A673 (cell line): Measurements from ENCODE around the gene PHACTR3. TPM values are rescaled to one million over a fixed set of nuclear protein-coding genes. Genes with fewer than 3 reads are reported as not detected.

Experiments
- BruUV-seq: library from RNA; stranded (reverse); fragments of 400-500 nt; replicated peaks from 2 replicates; lab custom pipeline; 2021; lab: Mats Ljungman, UMichigan
- CTCF ChIA-PET: fragments of 300-600 bp; sonication (Branson Sonifier 250); formaldehyde crosslinking; loops from one replicate; lab custom pipeline; 2022; ENCODE audit warnings: antibody characterized with exemption; lab: Charles Lee
- POLR2A ChIA-PET: fragments of 300-600 bp; sonication (Branson Sonifier 250); formaldehyde crosslinking; loops from one replicate; lab custom pipeline; 2022; ENCODE audit warnings: antibody characterized with exemption; ENCODE audit not compliant: low non-redundant PET; lab: Charles Lee
- DNase-seq: peaks from one replicate; pipeline ENCODE4 v3.0.0-alpha.2; 2015; ENCODE audit warnings: low spot score
- H3K27ac ChIP-seq: fragments of 200-600 bp; sonication (generic); 2 replicates; pipeline ENCODE4 v1.5.1; 2016; ENCODE audit warnings: mixed run types, low read depth, mild to moderate bottlenecking, mixed read lengths, antibody characterized with exemption, low read length; ENCODE audit not compliant: poor library complexity, severe bottlenecking
- H3K27me3 ChIP-seq: fragments of 200-600 bp; sonication (generic); replicated peaks from 2 replicates; pipeline ENCODE4 v1.6.1; 2017; ENCODE audit warnings: mixed run types, low read depth, mild to moderate bottlenecking, mixed read lengths, antibody characterized with exemption, low read length; ENCODE audit not compliant: insufficient read depth, poor library complexity
- H3K36me3 ChIP-seq: fragments of 200-600 bp; sonication (generic); 2 replicates; pipeline ENCODE4 v1.6.1; 2016; ENCODE audit warnings: mixed run types, mild to moderate bottlenecking, mixed read lengths, antibody characterized with exemption, low read length; ENCODE audit not compliant: insufficient read depth, poor library complexity, severe bottlenecking
- H3K4me1 ChIP-seq: fragments of 200-600 bp; sonication (generic); 2 replicates; pipeline ENCODE4 v1.6.1; 2017; ENCODE audit warnings: mixed run types, mild to moderate bottlenecking, mixed read lengths, antibody characterized with exemption, low read length; ENCODE audit not compliant: insufficient read depth, poor library complexity, severe bottlenecking
- H3K4me3 ChIP-seq: fragments of 200-600 bp; sonication (generic); 2 replicates; pipeline ENCODE4 v1.5.1; 2016; ENCODE audit warnings: low read depth, mixed run types, mild to moderate bottlenecking, mixed read lengths, low read length; ENCODE audit not compliant: poor library complexity, severe bottlenecking
- H3K9me3 ChIP-seq: fragments of 200-600 bp; sonication (generic); 2 replicates; pipeline ENCODE4 v1.6.1; 2016; ENCODE audit warnings: mixed run types, low read depth, mild to moderate bottlenecking, mixed read lengths, antibody characterized with exemption, low read length; ENCODE audit not compliant: poor library complexity, severe bottlenecking
- EZH2 ChIP-seq: fragments of 200-600 bp; sonication (generic); IDR thresholded peaks from 2 replicates; pipeline ENCODE4 v1.6.1; 2017; ENCODE audit warnings: borderline replicate concordance, low read depth, mild to moderate bottlenecking, mixed read lengths, antibody characterized with exemption, low read length; ENCODE audit not compliant: poor library complexity, severe bottlenecking
- intact Hi-C: fragments of 100-400 bp; cut with micrococcal nuclease; formaldehyde crosslinking; loops from one replicate; pipeline ENCODE4 v1.10.0; 2022; ENCODE audit not compliant: unreplicated experiment
- total RNA-seq: library from RNA; stranded (reverse); gene quantifications from 2 replicates; pipeline ENCODE4 v1.2.3, GENCODE V29; 2021
- TF ChIP-seq, protein P1 (sequence below): fragments of 300-800, 200-600 bp; sonication (generic); conservative IDR thresholded peaks from 2 replicates; pipeline ENCODE4 v1.5.1; 2017; ENCODE audit warnings: low read depth, mild to moderate bottlenecking, antibody characterized with exemption, low read length, moderate library complexity, mixed read lengths

Gene PHACTR3
- total RNA-seq, 1 experiment from 2014 or later = 0.17 TPM

DNA sequence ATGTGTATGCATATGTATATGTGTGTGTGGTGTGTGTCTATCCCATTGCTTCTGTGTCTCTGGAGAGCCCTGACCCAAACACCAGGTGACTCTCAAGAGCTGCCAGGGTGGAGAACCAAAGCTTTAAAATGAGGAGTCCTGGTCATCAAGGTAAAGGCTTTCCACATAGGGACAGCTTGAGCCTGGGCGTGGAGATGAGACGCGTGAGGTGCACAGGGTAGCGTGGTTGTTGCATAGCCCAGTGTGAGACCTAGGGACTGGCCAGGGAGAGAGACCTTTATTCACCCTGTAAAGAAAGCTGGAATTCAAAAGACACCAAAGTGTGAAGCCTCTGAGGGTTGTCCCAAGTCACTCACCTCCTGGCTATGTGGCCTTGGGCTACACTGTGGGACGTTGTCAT lies 180.0 kb downstream of the PHACTR3 start:
- no peaks in the 10 kb centered on the region for H3K4me1 ChIP-seq
- H3K27me3 ChIP-seq = no peaks in the 10 kb centered on the region
- ChIA-PET CTCF (no interaction called here), POLR2A (no interaction called here)
- H3K4me3 ChIP-seq = no peak overlapping the region
- intact Hi-C loops = no loop called here
- no peak for TF ChIP-seq EZH2
- TF ChIP-seq, protein P1, sequence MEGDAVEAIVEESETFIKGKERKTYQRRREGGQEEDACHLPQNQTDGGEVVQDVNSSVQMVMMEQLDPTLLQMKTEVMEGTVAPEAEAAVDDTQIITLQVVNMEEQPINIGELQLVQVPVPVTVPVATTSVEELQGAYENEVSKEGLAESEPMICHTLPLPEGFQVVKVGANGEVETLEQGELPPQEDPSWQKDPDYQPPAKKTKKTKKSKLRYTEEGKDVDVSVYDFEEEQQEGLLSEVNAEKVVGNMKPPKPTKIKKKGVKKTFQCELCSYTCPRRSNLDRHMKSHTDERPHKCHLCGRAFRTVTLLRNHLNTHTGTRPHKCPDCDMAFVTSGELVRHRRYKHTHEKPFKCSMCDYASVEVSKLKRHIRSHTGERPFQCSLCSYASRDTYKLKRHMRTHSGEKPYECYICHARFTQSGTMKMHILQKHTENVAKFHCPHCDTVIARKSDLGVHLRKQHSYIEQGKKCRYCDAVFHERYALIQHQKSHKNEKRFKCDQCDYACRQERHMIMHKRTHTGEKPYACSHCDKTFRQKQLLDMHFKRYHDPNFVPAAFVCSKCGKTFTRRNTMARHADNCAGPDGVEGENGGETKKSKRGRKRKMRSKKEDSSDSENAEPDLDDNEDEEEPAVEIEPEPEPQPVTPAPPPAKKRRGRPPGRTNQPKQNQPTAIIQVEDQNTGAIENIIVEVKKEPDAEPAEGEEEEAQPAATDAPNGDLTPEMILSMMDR = no peak
- H3K9me3 ChIP-seq = no peaks in the 10 kb centered on the region
- DNase-seq = no peak
- no peak overlapping the region for H3K27ac ChIP-seq
- no TSS peak for BruUV-seq
- no peaks in the 10 kb centered on the region for H3K36me3 ChIP-seq

DNA sequence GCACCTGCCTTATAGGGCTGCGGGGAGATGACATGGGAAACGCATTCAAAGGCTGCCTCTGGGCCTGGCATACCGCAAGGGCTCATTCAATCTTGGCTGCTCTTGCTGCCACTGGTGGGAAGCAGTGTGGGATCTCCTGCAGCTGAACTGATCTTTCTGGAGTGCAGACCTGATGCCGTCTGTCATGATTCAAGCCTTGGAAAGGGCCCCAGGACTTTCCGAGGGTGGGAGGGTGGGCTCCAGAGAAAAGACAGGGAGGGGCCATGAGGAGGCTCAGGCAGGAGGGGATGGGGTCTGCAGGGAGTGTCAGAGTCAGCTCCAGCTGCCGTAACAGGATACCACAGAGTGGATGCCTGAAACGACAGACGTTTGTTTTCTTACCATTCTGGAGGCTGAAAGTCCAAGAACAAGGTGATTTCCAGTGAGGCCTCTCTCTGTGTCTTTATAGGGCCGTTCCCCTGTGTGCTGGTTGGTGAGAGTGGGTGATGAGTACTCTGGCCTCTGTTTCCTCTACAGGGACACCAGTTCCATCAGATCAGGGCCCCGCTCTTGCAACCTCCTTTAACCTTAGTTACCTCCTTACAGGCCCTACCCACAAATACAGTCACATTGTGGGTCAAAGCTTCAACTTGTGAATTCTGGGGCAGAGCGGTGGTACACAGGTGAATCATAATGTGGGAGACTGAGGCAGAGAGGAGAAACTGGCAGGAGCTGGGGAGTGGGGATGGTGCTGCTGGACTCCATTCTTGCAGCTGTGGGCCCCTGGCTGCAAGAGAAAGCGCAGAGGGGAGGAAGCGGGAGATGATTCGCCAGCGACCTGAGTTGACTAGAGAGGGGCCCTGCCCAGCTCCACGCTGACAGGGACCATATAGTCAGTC lies 180.7 kb downstream of the PHACTR3 start:
- ChIA-PET POLR2A (no interaction called here), CTCF (interaction anchor here (0.7 kb wide), 1 partner anchor 65 kb away, joined by 3 read pairs; no protein-coding TSS in a partner anchor)
- intact Hi-C loops = no loop called here
- Histone ChIP-seq H3K27me3 (no peaks in the 10 kb centered on the region), H3K4me1 (no peaks in the 10 kb centered on the region), H3K4me3 (no peak overlapping the region), H3K9me3 (no peaks in the 10 kb centered on the region), H3K27ac (no peak overlapping the region), H3K36me3 (no peaks in the 10 kb centered on the region)
- DNase-seq = no peak
- TF ChIP-seq, protein P1 = no peak
- TF ChIP-seq EZH2 = no peak
- no TSS peak for BruUV-seq

DNA sequence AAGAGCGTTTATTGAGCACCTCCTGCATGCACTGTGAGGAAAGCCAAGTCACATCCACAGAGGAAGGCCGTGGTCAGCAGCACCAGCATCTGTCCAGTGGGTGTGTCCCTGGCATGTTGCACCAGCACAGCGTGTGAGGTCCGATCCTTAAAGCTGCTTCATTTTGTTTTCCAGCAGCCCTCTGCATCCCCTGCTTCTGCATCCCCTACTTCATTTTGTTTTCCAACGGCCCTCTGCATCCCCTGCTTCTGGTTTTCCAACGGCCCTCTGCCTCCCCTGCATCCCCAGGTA lies 181.3 kb downstream of the PHACTR3 start:
- intact Hi-C loops = no loop called here
- no TSS peak for BruUV-seq
- ChIA-PET POLR2A (no interaction called here), CTCF (interaction anchor here (0.7 kb wide), 1 partner anchor 65 kb away, joined by 3 read pairs; no protein-coding TSS in a partner anchor)
- H3K4me3 ChIP-seq = no peak overlapping the region
- no peaks in the 10 kb centered on the region for H3K4me1 ChIP-seq
- TF ChIP-seq, protein P1 = no peak
- TF ChIP-seq EZH2 = no peak
- DNase-seq = no peak
- H3K36me3 ChIP-seq = no peaks in the 10 kb centered on the region
- no peaks in the 10 kb centered on the region for H3K27me3 ChIP-seq
- no peaks in the 10 kb centered on the region for H3K9me3 ChIP-seq
- H3K27ac ChIP-seq = no peak overlapping the region
